PC-3 (cell line): ENCODE results near the gene EVA1A.

ENCODE experiments used
- CTCF ChIP-seq: fragments of 300-600 bp; sonication (generic); conservative IDR thresholded peaks from 2 replicates; pipeline ENCODE4 v1.5.1; 2017; ENCODE audit warnings: antibody characterized with exemption, low read depth, mild to moderate bottlenecking, low read length
- EZH2 ChIP-seq: fragments of 300-600 bp; sonication (generic); IDR thresholded peaks from one replicate; pipeline ENCODE4 v1.6.1; 2017; ENCODE audit warnings: antibody characterized with exemption, mild to moderate bottlenecking, low read length; ENCODE audit not compliant: unreplicated experiment
- EZH2phosphoT487 ChIP-seq: fragments of 300-600 bp; sonication (generic); IDR thresholded peaks from 2 replicates; pipeline ENCODE4 v1.6.1; 2018; ENCODE audit warnings: mild to moderate bottlenecking, antibody characterized with exemption, low read length, borderline replicate concordance

- TF ChIP-seq CTCF = no peak
- no peak for TF ChIP-seq EZH2
- TF ChIP-seq EZH2phosphoT487 = no peak
Measured at GRCh38 chr2:75458201-75458600, 102.5 kb downstream of the EVA1A start.
